ENCODE results near the gene STRIP2.

The STRIP2 gene

GRCh38 chr7:129536323-129536722 lies 102.1 kb downstream of the STRIP2 start:
- no peak for DNase-seq
